Measurements from ENCODE around the gene USF1. TPM values are rescaled to one million over a fixed set of nuclear protein-coding genes. Genes with fewer than 3 reads are reported as not detected.
"Not testable (repeated sequence)": the region's sequence is repeated elsewhere in the genome, so short reads cannot be mapped to it uniquely, and the experiment has no call there.

The USF1 gene
- total RNA-seq, 1 donor from 2014 or later: 83.2 TPM

DNA sequence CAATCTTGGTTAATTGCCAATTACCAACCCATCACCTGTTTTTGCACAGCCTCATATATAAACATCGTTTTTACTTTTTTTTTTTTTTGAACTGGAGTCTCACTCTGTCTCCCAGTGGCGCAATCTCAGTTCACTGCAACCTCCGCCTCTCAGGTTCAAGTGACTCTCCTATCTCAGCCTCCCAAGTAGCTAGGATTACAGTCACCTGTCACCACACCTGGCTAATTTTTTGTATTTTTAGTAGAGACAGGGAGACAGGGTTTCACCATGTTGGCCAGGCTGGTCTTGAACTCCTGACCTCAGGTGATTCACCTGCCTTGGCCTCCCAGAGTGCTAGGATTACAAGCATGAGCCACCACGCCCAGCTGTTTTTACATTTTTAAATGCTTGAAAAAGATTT is 53.7 kb downstream of the USF1 start:
- DNase-seq (ENCODE audit: low read depth in 2 of 2): not testable (repeated sequence)

Other genes starting within 250 kb of the USF1 start
- gene LY9, start 249.8 kb downstream of the USF1 start, total RNA-seq: not detected in 2 replicates
- not detected in 2 replicates for gene CD244, start 183.1 kb downstream of the USF1 start, total RNA-seq
- not detected in 2 replicates for gene ITLN1, start 160.8 kb downstream of the USF1 start, total RNA-seq
- not detected in 2 replicates for gene ITLN2, start 91.2 kb downstream of the USF1 start, total RNA-seq
- gene F11R, start 24.8 kb downstream of the USF1 start, total RNA-seq: 92.2 and 191 TPM in 2 replicates
- gene TSTD1, start 7.0 kb downstream of the USF1 start, total RNA-seq: 6.0 and 6.7 TPM in 2 replicates
- not detected in 2 replicates for gene ARHGAP30, start 23.9 kb upstream of the USF1 start, total RNA-seq
- gene NECTIN4, start 43.6 kb upstream of the USF1 start, total RNA-seq: under 0.01 and 0.26 TPM in 2 replicates
- 0.76 and 1.7 TPM in 2 replicates for gene KLHDC9, start 52.4 kb upstream of the USF1 start, total RNA-seq
- 27.7 and 31.1 TPM in 2 replicates for gene PFDN2, start 72.1 kb upstream of the USF1 start, total RNA-seq
- gene NIT1, start 72.1 kb upstream of the USF1 start, total RNA-seq: 8.6 and 10.0 TPM in 2 replicates
- 32.3 and 60.6 TPM in 2 replicates for gene DEDD, start 86.7 kb upstream of the USF1 start, total RNA-seq
- 108 and 127 TPM in 2 replicates for gene UFC1, start 108.0 kb upstream of the USF1 start, total RNA-seq
- gene USP21, start 113.5 kb upstream of the USF1 start, total RNA-seq: 3.3 and 5.6 TPM in 2 replicates
- 13.0 and 18.3 TPM in 2 replicates for gene PPOX, start 120.4 kb upstream of the USF1 start, total RNA-seq
- gene B4GALT3, start 131.5 kb upstream of the USF1 start, total RNA-seq: 17.5 and 28.6 TPM in 2 replicates
- 12.5 and 15.8 TPM in 2 replicates for gene ADAMTS4, start 153.1 kb upstream of the USF1 start, total RNA-seq
- 196 and 206 TPM in 2 replicates for gene NDUFS2, start 156.4 kb upstream of the USF1 start, total RNA-seq
- 0.13 and 0.26 TPM in 2 replicates for gene FCER1G, start 169.3 kb upstream of the USF1 start, total RNA-seq
- gene APOA2, start 177.7 kb upstream of the USF1 start, total RNA-seq: not detected in 2 replicates
- 12.2 and 14.4 TPM in 2 replicates for gene TOMM40L, start 180.1 kb upstream of the USF1 start, total RNA-seq
- not detected in 2 replicates for gene NR1I3, start 192.2 kb upstream of the USF1 start, total RNA-seq
- not detected in 2 replicates for gene PCP4L1, start 212.8 kb upstream of the USF1 start, total RNA-seq